ENCODE data around the gene PAM16.

PAM16 gene

DNA sequence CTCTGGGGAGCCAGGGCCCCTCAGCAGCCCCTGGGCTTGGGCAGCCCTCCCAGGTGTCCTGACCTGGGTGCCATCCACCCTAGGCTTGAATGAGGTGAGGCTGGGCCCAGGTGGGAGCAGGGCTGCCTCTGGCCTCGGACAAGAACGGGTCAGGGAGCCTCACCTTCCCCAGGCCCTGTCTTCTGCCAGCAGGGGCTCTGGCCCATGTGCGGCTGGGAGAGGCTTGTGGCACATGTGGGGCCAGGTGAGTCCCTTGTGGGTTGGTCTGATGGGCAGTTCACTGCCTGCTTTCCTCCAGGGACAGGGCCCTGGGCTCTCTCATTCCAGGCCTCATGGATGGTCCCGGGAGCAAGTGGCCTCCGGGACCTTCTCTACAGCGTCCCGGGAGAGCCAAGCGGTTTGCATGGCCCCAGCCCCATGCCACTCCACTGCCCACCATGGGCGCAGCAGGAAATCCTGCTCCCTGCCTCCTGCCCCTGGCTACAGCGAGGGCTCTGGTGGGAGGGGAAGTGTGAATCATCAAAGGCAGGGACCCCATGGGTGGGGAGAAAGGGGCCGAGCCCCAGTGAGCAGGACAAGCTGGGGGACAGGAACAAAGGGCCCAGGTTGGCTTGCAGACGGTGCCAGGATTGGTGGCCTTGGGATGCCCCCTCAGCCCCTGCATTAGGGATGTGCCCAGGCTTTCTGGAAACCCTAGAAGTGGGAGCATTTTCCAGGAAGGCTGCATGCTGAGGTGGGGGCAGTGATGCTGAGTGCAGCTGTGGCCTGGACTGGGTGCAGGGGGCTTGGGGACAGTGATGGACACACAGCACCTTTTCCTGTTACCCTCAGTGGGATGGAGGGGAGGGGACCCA lies 32.7 kb upstream of the PAM16 start:
- DNase-seq: no peak

DNA sequence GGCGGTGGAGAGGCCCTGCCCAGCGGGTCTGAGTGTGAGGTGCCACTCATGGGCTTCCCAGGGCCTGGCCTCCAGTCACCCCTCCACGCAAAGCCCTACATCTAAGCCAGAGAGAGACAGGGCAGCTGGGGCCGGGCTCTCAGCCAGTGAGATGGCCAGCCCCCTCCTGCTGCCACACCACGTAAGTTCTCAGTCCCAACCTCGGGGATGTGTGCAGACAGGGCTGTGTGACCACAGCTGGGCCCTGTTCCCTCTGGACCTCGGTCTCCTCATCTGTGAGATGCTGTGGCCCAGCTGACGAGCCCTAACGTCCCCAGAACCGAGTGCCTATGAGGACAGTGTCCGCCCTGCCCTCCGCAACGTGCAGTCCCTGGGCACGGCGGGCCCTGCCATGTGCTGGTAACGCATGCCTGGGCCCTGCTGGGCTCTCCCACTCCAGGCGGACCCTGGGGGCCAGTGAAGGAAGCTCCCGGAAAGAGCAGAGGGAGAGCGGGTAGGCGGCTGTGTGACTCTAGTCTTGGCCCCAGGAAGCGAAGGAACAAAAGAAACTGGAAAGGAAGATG lies 31.8 kb upstream of the PAM16 start:
- no peak for DNase-seq

DNA sequence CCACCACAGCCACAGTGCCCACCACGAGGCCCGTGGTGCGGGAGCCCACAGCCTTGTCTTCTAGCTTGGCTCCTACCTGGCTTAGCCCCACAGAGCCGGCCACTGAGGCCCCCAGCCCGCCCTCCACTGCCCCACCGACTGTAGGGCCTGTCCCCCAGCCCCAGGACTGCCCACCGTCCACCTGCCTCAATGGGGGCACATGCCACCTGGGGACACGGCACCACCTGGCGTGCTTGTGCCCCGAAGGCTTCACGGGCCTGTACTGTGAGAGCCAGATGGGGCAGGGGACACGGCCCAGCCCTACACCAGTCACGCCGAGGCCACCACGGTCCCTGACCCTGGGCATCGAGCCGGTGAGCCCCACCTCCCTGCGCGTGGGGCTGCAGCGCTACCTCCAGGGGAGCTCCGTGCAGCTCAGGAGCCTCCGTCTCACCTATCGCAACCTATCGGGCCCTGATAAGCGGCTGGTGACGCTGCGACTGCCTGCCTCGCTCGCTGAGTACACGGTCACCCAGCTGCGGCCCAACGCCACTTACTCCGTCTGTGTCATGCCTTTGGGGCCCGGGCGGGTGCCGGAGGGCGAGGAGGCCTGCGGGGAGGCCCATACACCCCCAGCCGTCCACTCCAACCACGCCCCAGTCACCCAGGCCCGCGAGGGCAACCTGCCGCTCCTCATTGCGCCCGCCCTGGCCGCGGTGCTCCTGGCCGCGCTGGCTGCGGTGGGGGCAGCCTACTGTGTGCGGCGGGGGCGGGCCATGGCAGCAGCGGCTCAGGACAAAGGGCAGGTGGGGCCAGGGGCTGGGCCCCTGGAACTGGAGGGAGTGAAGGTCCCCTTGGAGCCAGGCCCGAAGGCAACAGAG lies 31.0 kb upstream of the PAM16 start:
- no peak for DNase-seq

DNA sequence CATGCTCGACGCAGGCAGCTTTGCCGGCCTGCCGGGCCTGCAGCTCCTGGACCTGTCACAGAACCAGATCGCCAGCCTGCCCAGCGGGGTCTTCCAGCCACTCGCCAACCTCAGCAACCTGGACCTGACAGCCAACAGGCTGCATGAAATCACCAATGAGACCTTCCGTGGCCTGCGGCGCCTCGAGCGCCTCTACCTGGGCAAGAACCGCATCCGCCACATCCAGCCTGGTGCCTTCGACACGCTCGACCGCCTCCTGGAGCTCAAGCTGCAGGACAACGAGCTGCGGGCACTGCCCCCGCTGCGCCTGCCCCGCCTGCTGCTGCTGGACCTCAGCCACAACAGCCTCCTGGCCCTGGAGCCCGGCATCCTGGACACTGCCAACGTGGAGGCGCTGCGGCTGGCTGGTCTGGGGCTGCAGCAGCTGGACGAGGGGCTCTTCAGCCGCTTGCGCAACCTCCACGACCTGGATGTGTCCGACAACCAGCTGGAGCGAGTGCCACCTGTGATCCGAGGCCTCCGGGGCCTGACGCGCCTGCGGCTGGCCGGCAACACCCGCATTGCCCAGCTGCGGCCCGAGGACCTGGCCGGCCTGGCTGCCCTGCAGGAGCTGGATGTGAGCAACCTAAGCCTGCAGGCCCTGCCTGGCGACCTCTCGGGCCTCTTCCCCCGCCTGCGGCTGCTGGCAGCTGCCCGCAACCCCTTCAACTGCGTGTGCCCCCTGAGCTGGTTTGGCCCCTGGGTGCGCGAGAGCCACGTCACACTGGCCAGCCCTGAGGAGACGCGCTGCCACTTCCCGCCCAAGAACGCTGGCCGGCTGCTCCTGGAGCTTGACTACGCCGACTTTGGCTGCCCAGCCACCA lies 30.2 kb upstream of the PAM16 start:
- DNase-seq: no peak

DNA sequence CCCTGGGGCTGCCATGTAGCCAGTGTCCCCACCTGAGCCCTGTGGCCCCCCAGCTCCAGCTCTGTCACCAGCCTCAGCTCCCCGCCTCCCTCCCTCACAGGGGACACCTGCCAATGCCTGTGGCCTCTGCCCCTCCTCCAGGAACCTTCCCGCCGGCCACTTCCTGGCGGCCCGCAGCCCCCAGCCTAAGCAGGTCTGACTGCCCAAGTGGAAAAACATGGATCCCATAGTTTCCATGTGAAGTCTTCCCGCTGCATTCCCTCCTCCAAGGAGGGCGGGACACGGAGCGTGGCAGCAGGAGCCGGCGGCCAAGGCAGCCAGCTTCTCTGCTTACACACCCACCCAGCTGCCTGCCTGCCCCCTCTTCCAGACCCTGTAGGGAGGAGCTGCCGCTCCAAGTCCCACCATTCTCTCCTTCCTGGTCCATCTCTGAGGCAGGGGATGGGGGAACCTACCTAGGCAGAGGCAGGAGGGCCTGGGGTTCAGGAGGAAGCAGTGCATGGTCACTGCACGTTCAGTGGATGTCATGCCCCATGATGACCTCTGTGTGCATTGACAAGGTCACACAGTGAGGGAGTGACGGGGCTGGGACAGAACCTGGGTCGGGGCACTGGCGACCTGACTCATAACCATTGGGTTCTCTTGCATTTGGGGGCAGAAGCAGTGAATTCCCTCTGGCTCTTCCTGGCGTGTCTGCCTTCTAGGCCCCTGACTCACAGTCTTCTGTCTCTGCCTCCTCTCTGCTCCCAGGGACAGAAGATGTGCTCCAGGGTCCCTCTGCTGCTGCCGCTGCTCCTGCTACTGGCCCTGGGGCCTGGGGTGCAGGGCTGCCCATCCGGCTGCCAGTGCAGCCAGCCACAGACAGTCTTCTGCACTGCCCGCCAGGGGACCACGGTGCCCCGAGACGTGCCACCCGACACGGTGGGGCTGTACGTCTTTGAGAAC lies 29.3 kb upstream of the PAM16 start:
- no peak for DNase-seq

DNA sequence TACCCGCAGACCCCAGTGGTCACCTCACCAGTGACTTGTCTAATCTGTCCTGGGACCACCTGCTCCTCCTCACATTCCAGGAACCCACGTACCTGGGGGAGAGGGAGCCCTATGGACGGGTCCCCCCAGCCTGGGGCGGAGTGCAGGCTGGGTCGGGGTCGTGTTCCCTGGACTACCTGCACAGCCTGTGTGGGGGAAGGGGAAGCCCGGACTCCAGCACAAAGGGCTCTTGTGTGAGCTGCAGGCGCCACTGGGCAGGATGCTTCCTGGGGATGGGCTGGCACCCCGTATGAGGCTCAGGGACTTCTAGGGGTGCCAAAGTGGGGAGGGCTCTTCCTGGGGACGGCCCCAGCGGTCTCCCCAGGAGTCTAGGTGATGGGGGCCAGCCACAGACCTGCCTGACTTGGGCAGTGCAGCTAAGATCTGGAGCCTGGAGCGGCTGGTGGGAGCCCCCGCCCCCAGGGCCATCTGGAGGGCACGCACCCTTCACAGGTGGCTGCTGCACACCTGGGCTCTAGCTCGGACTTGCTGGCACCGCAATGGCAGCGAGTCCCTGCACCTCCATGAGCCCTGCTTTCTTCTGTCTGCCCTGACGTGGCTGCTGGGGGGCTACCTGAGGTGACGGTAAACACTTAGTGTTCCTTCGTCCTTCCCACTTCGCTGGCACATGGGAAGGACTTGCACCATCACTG lies 28.0 kb upstream of the PAM16 start:
- no peak for DNase-seq

DNA sequence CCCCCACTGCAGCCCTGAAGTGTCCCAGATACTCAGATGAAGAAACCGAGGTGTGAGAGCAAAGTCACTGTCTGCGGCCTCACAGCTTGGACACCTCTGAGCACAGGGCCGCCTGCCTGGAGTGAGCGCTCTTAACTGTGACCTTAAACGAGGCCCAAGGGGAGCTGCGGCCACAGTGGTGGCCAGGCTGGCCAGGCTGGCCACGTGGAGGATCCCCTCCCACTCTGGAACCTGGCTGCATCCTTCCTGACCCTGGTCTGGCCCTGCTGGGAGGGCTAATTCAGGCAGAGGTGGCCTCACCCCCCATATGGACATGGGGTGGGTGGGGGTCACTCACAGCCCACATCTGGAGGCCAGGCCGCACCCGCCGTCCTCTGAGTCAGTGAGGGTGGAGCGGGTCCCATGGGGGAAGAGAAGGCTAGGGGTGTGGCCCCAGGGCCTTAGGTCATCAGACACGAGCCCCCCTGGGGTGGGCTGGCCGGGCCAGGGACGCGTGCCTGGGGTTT lies 27.1 kb upstream of the PAM16 start:
- no peak for DNase-seq

DNA sequence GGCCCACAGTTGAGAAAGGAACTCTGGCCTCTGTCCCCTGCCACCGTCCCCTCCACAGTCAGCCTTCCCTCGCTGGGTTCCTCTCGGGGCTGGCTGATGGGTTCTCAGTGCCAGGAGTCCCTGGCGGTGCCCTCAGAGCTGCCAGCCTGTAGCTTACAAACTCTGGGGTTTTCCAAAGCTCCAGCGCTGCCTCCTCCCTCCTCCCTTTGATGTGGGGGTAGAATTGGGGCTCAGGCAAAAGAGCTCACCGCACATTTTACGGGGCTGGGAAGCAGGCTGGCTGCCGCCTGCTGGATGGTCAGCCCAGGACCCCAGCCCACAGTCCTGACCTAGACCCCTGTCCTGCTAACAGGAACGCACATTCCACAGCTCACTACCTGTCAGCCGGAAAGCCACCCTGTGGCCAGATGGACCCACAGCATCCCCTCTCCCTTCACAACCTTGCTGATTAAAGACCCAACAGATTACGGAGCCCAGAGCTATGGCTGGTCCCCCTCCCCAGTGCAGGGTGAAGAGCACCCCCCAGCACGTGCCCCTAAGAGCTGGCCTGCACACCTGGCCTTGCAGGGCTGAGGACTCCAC lies 26.5 kb upstream of the PAM16 start:
- DNase-seq: no peak

DNA sequence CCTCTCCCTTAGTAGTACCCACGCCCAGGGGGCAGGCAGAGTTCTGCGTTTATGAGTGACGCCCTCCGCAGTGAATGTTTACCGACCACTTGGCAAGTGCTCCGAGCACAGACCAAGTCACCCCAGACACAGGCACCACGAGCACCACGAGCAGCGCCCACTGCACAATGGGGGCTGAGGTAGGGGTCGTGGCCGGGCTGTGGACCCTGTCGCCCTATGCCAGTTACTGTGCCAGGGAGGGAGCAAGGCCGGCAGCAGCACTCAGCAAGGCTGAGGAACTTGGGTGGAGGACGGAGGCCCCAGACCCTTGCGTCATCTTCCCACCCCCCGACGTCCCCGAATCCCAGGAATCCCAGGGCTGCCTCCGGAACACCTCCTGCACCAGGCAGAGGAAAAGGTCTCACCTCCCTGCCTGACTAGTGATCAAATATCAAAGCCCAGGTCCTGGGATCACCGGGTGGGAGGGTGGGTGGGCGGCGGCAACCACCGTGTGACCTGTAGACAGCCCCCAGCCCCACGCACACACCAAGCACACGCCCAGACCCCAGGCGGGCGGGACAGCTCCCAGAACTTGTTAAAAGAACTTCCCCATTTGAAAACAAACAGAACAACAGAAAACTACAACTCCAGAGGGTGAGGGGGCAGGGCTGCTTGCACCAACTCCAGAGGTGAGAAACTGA lies 25.9 kb upstream of the PAM16 start:
- no peak for DNase-seq

DNA sequence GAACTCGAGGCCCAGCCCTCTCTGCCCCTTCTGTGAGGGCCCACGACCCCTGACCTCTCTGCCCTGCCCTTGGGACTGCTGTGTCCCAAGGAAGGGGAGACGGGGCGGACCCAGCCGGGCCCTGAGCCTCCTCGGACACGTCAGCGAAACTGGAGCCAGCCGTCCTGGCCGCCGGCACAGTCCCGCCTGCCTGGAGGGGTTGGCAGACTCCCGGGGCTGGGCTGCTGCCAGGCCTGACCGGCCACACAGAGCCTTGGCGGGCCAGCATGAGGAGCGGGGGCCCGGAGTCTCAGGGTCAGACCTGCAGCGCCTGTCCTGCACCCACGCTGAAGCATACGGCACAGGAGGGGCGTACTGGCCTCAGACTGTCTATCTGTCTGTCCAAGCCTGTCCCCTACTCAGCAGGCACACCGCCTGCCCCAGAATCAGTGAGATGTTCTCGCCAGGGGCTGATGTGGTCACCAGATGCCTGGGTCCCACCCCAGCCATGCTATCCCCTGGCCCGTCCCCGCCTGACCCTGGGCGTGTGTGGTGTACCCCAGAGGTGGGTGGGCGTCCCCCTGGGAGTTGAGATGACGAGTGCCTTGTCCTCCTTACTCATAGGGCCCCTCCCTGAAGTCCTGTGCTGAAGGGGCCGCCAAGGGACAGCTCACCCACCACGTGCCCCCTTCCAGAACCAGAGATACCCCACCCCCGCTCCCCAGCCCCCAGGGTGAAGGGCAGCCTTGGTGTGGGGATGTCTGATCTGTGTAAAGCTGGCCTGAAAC lies 25.2 kb upstream of the PAM16 start:
- DNase-seq: no peak

DNA sequence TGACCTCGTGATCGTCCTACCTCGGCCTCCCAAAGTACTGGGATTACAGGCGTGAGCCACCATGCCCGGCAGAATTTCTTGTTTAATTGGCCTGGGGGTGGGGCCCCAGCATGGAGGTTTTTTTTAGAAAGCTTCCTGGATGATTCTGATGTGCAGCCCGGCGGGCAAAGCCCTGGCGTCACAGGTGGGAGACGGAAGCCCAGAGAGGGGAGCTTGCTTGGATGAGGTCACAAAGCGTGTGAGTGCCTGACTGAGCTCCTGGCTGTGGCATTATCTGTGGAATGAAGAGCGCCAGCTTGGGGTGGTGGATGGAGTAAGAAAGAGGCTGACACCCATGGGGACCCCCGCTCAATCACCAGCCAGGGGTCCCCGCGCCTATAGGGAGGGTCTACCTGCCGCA lies 24.6 kb upstream of the PAM16 start:
- no peak for DNase-seq

DNA sequence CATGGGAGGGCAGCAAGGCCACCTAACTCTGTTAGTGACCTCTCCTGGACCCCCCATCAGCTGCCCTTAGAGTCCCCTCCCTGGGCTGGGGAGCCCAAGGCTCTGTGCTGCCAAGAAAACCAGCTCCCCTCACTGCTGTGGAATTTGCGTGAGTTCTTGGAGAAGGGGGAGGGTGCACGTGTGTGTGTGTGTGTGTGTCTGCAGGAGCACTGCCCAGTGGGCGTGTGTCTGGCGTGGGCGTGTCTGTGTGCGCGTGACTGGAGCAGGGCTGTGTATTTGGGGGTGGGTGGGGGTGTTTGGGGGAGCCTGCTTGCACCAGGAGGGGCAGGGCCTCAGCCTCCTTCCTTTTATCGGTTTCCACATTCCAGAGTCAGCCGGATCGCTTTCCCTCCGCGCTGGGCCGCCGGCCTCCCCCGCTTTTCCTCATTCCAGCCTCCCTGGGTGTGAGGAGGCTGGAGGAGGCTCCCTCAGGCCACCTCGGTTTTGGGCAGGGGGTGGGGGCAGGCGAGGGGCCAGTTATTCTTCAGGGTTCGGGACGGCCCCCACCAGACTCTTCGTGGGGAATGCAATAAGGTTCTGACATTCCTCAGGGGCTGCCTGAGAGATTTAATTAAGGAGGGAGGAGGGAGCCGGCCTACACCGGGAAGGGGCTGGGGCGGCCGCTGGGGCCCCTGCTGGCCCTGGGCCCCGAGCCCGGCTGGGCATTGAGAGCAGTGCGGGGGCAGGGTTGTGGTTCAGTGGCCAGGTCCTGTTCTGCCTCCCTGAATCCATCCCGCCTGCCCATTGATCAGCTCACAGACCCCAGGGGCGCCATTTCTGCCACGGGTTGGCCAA lies 23.0 kb upstream of the PAM16 start:
- no peak for DNase-seq

DNA sequence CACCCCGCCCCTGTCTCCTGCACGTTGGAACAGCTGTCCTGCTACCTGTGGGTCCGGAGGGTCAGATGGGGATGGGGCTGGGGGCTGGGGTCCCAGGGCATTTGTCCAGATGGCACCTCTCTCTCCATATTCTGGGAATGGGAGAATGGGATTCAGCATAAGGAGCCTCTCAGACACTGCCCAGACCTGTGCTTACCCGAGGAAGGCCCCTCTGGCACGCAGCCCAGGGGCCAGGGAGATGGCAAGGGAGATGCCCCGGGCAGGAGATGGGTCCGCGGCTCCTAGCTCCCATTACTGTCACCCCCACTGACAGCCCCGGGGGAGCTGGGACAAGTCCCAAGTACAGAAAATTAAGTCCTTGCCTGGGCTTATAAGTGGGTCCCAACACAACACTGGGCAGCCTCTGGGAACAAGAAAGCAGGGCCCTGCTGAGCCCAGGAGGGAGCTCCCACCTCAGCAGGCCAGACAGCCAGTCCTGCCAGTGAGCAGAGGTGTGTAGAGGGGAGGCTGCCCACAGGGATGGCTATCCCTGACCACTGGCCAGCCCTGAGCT lies 22.3 kb upstream of the PAM16 start:
- DNase-seq: no peak

DNA sequence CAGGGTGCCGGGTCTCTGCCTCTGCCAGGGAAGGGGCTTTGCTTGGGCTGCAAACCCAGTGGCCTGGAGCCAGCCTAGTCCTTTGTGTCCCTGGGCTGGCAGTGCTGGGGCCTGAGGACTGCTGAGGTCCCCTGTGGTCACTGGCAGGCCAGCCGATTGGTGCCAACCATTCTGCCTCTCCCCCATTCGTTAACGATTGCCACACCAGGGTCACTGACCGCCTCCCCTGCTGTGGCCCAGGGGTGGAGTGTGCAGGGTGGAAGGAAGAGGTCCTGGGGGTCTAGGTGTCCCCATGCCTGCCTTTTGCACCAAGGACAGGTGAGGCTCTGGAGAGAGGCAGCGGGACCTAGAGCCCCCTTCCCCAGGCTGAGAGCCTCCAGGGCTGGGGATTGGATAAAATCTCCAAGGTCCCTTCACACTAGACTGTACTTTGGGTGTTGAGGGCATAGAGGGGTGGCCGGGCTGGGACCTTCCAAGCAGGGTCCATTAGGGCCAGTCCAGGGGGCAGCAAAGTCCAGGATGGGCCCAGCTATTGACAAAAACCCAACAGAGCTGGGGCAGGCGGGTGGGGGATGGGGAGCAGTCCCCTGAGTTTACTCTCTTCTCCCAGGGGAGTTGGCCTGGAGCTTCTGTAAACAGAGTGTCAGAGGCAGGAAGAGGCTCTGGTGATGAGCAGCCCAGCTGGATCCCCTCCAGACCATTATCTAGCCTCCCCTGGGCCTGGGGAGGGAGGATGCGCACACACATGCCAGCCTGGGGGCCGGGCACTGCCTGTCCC lies 21.6 kb upstream of the PAM16 start:
- DNase-seq: no peak

DNA sequence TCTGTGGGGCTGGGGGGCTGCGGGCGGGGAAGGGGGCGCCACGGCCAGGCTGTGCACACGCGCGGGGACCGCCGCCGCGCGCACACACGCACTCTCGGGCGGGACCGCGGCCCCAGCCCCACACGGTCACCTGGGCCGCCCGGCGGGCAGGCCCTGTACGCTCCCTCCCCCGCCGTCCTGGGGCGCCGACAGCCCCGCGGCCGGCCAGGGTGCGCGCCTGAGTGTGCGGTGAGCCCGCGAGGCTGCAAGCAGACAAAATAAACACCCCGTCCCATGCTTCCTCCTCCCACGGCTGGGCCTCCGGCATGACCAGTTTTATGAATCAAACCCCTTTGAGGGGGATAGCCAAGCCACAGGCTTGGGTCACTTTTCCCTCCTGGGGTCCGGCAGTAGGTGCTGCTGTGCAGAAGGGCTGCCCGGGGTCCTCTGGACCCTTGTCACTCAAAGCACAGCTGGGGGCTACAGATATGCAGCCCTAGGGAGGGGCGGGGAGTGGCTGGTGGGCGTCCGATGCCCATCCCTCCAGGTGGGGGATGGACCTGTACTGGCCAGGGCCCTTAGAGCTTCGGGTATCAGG lies 21.0 kb upstream of the PAM16 start:
- DNase-seq: peak; percentile 70

DNA sequence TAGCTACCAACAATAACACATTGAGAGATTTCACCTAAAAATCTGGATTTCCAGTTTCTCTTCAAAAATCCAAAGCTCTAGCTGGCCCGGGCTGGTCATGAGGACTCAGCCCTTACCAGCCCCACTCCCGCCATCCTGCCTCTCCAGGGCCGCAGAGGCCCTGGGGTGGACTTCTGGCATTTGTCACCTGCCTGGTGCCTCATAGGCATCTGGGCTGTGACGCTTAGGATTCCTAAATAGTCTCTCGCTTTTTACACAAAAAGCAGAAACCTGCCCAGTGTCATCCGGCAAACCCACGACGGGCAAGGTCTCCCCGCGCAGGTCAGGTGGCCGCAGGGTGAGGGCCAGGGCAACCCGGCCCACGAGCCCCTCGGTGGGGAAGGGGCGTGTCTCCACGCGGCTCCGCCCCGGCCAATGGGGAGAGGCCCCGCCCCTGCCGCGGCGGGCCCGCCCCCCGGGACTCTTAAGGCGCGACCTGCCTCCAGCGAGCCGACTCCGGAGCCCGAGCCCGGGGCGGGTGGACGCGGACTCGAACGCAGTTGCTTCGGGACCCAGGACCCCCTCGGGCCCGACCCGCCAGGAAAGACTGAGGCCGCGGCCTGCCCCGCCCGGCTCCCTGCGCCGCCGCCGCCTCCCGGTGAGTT lies 20.4 kb upstream of the PAM16 start, which contains the start of gene VASN:
Gene VASN, plus strand, starts transcription at position 492 of the 644 bp plus-strand sequence. CDS start 9,030 bp downstream, outside the sequence.
- peak; percentile 91 for DNase-seq
